ENCODE measurements around the gene KIAA1755.

GRCh38 chr20:38200646-38201045 is 59.9 kb downstream of the KIAA1755 start:
- TF ChIP-seq POLR2A (IDR thresholded peaks at IDR 0.05), result no peak
- TF ChIP-seq, protein P1, sequence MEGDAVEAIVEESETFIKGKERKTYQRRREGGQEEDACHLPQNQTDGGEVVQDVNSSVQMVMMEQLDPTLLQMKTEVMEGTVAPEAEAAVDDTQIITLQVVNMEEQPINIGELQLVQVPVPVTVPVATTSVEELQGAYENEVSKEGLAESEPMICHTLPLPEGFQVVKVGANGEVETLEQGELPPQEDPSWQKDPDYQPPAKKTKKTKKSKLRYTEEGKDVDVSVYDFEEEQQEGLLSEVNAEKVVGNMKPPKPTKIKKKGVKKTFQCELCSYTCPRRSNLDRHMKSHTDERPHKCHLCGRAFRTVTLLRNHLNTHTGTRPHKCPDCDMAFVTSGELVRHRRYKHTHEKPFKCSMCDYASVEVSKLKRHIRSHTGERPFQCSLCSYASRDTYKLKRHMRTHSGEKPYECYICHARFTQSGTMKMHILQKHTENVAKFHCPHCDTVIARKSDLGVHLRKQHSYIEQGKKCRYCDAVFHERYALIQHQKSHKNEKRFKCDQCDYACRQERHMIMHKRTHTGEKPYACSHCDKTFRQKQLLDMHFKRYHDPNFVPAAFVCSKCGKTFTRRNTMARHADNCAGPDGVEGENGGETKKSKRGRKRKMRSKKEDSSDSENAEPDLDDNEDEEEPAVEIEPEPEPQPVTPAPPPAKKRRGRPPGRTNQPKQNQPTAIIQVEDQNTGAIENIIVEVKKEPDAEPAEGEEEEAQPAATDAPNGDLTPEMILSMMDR (IDR thresholded peaks at IDR 0.05), result no peak
